ENCODE results near the gene PDGFC.

The PDGFC gene

GRCh38 chr4:156956826-156957368, 14.7 kb downstream of the PDGFC start:
- TF ChIP-seq, protein P1, sequence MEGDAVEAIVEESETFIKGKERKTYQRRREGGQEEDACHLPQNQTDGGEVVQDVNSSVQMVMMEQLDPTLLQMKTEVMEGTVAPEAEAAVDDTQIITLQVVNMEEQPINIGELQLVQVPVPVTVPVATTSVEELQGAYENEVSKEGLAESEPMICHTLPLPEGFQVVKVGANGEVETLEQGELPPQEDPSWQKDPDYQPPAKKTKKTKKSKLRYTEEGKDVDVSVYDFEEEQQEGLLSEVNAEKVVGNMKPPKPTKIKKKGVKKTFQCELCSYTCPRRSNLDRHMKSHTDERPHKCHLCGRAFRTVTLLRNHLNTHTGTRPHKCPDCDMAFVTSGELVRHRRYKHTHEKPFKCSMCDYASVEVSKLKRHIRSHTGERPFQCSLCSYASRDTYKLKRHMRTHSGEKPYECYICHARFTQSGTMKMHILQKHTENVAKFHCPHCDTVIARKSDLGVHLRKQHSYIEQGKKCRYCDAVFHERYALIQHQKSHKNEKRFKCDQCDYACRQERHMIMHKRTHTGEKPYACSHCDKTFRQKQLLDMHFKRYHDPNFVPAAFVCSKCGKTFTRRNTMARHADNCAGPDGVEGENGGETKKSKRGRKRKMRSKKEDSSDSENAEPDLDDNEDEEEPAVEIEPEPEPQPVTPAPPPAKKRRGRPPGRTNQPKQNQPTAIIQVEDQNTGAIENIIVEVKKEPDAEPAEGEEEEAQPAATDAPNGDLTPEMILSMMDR (IDR thresholded peaks at IDR 0.05): no peak

GRCh38 chr4:156956359-156956758, 15.2 kb downstream of the PDGFC start:
- TF ChIP-seq, protein P1 (IDR thresholded peaks at IDR 0.05): no peak

DNA sequence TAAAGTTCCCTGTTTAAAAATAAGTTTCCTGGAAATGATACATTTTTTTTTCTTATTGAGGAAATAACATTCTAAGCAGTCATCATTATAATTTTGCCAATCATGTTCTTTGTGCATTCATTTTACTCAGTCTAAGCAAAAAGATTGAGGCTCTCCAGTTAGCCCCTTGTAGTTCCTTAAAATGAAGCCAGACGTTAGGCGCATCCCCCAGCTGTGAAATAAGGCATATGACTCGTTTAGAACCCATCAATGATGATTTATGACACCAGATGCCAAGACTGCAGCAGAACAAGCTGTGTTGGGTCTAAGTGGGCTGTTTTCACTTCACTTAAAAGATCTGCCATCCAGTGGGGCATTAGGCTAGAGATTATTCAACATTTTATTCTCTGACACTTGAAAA, 17.0 kb downstream of the PDGFC start:
- TF ChIP-seq, protein P1 (IDR thresholded peaks at IDR 0.05): no peak

DNA sequence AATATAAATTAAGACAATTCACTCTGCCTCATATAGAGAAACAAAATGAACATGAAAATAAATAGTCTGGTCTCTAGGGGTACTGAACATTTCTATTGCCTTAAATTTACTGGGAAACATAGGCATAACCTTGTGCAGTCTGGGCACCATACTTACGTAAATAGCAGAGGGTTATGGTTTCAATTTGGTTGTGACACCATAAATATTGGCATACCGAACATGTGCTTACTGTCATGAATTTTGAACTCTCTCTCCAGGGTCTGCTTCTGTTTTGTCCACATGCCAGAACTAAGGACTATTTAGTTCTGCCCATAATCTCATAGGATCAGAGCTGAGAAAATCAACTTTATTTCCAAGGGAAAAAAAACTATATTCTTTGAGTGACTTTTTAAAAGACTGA, 17.6 kb downstream of the PDGFC start:
- TF ChIP-seq, protein P1 (IDR thresholded peaks at IDR 0.05): no peak

- TF ChIP-seq, protein P1 (IDR thresholded peaks at IDR 0.05): no peak
Measured at GRCh38 chr4:156953001-156953400, 18.6 kb downstream of the PDGFC start.

DNA sequence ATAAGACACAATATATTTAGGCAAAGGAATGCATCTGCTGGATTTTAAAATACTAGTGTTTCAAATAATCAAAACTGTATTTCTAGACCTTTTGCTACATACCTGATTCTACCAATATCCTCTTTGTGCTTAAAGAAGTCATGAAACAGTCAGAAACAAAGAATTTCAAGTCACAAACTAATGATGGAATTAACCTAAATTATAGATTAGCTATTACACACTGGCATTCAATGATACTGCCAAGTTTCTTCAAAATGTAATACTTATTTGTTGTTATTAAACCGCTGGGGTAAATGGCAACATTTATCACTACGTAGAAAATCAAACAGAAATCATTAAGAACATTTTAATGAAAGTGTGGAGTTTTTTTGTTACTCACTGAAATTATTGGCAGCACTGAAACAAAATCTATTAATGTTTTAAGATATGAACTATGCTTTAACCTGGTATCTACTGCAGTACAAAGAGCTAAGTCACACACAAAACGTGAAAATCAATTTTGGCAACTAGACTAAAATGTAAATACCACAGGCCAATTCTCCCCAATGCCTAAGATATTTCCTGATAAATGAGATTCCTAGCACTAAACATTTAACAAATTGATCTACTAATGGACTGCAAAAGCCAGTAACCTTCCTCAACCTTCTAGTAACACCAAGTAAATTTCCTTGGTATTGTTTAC, 19.4 kb downstream of the PDGFC start:
- TF ChIP-seq, protein P1 (IDR thresholded peaks at IDR 0.05): no peak

GRCh38 chr4:156950948-156951347, 20.7 kb downstream of the PDGFC start:
- TF ChIP-seq, protein P1 (IDR thresholded peaks at IDR 0.05): no peak

All from LNCAP (cell line).